ENCODE data around the gene PLPP7. TPM values are rescaled to one million over a fixed set of nuclear protein-coding genes. Genes with fewer than 3 reads are reported as not detected.

Gene PLPP7
- total and polyA plus RNA-seq, 7 donors, result 0.46 to 31.9 (median 14.3) TPM

GRCh38 chr9:131258186-131258585 lies 31.3 kb upstream of the PLPP7 start:
- intact Hi-C loops (cut with DNase I), result no loop called here
- Histone ChIP-seq H3K27me3 (no peaks in the 10 kb centered on the region), H3K9me3 (no peaks in the 10 kb centered on the region), H3K27ac (no peak overlapping the region), H3K36me3 (no peaks in the 10 kb centered on the region), H3K4me1 (peaks cover 0 to 3% (median 0%) of the 10 kb centered on the region in 4 donors), H3K4me3 (no peak overlapping the region)
- WGBS, 2 donors, result 68 to 74% methylated on average over 15 of the region's 15 CpGs
- no peak for DNase-seq
- no peak for TF ChIP-seq POLR2AphosphoS5 (IDR thresholded peaks at IDR 0.05)
- no peak for TF ChIP-seq EP300 (IDR thresholded peaks at IDR 0.05)

GRCh38 chr9:131258698-131259431 lies 30.7 kb upstream of the PLPP7 start:
- DNase-seq, result no peak
- no peaks in the 10 kb centered on the region for H3K27me3 ChIP-seq
- no peaks in the 10 kb centered on the region for H3K9me3 ChIP-seq

DNA sequence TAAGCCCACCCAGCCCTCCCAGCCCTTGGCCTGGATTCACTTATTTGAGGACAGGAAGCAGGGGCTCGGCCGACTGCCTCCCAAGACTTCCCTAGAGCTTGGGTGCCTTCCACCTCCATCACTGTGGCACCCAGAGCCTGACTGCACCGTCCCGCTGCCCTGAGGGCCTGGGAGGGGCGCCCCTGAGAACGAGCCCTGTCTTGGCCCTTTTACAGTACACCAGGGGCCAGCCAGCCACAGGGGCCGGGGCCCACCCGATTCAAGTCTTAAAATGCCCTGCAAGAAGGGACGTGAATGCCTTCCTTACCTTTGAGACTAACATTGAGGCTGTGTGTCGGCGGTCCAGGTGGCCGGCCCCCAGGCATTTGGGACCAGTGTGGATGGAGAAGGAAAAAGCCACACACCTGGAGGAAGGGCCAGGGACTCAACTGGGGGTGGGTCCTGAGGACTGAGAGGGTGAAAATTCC lies 30.1 kb upstream of the PLPP7 start:
- WGBS, 2 donors, result 92 to 93% methylated on average over 12 of the region's 12 CpGs
- Histone ChIP-seq H3K36me3 (no peaks in the 10 kb centered on the region), H3K27ac (no peak overlapping the region), H3K4me1 (peaks cover 0 to 3% (median 0%) of the 10 kb centered on the region in 4 donors), H3K4me3 (no peak overlapping the region), H3K27me3 (no peaks in the 10 kb centered on the region), H3K9me3 (no peaks in the 10 kb centered on the region)
- TF ChIP-seq POLR2A (IDR thresholded peaks at IDR 0.05) (no peak), POLR2AphosphoS5 (IDR thresholded peaks at IDR 0.05) (no peak), CTCF (IDR thresholded peaks at IDR 0.05) (no peak), EP300 (IDR thresholded peaks at IDR 0.05) (no peak)
- no peak for DNase-seq
- intact Hi-C loops (cut with DNase I), result no loop called here

More at GRCh38 chr9:131258698-131259431, 30.7 kb upstream of the PLPP7 start:
- H3K4me3 ChIP-seq, result no peak overlapping the region
- H3K27ac ChIP-seq, result no peak overlapping the region
- intact Hi-C loops (cut with DNase I), result no loop called here
- 78 to 80% methylated on average over 25 of the region's 25 CpGs for WGBS, 2 donors
- H3K4me1 ChIP-seq, result peaks cover 0 to 3% (median 0%) of the 10 kb centered on the region in 4 donors
- H3K36me3 ChIP-seq, result no peaks in the 10 kb centered on the region
- TF ChIP-seq POLR2AphosphoS5 (IDR thresholded peaks at IDR 0.05) (no peak), EP300 (IDR thresholded peaks at IDR 0.05) (no peak), POLR2A (IDR thresholded peaks at IDR 0.05) (no peak), CTCF (IDR thresholded peaks at IDR 0.05) (no peak)

DNA sequence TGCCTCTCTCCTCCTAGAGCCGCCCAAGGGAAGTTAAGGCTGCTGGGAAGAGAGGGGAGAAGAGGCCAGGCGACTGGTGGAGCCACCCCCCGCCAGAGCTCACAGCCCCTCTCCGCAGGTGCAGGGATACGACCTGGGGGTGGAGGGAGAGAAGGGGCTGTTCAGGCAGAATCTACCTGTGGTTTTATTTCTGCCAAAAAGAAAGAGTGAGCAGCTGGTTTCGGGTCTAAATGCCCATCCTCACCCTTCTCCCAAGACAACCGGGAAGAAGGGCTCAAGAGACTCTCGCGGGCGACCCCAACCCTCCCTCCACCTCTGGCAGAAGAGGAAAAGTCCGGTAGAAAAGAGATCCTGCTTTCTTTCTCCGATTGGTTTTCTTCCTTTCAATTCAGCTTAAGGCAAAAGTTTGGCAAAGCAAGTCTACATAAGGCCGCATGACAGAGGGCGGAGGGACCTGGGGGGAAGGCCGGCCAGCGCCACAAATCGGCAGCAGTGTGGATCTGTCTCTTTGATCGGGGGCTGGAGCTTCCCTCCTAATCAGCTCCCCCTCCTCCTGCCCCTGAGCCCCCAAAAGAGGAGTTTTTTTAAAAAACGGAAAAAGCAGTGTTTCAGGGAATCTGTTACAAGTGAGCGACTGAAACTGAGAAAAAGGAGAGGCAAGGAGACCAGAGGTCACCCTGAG lies 29.5 kb upstream of the PLPP7 start:
- TF ChIP-seq CTCF (IDR thresholded peaks at IDR 0.05) (no peak), EP300 (IDR thresholded peaks at IDR 0.05) (no peak), POLR2AphosphoS5 (IDR thresholded peaks at IDR 0.05) (no peak)
- DNase-seq, result no peak
- Histone ChIP-seq H3K27ac (no peak overlapping the region), H3K36me3 (no peaks in the 10 kb centered on the region), H3K27me3 (no peaks in the 10 kb centered on the region), H3K4me3 (no peak overlapping the region), H3K9me3 (no peaks in the 10 kb centered on the region), H3K4me1 (peaks cover 0 to 3% (median 0%) of the 10 kb centered on the region in 4 donors)
- 84 to 88% methylated on average over 20 of the region's 20 CpGs for WGBS, 2 donors
- intact Hi-C loops (cut with DNase I), result no loop called here

GRCh38 chr9:131260751-131261452 lies 28.6 kb upstream of the PLPP7 start:
- Histone ChIP-seq H3K36me3 (no peaks in the 10 kb centered on the region), H3K4me1 (peaks cover 0 to 3% (median 0%) of the 10 kb centered on the region in 4 donors), H3K4me3 (no peak overlapping the region), H3K9me3 (no peaks in the 10 kb centered on the region), H3K27me3 (no peaks in the 10 kb centered on the region), H3K27ac (no peak overlapping the region)
- DNase-seq, result no peak
- intact Hi-C loops (cut with DNase I), result no loop called here
- 92 to 95% methylated on average over 33 of the region's 33 CpGs for WGBS, 2 donors
- no peak for TF ChIP-seq POLR2AphosphoS5 (IDR thresholded peaks at IDR 0.05)
- no peak for TF ChIP-seq POLR2A (IDR thresholded peaks at IDR 0.05)
- no peak for TF ChIP-seq EP300 (IDR thresholded peaks at IDR 0.05)
- no peak for TF ChIP-seq CTCF (IDR thresholded peaks at IDR 0.05)
